ENCODE measurements around the gene AGAP9.
"Not testable (repeated sequence)": the region's sequence is repeated elsewhere in the genome, so short reads cannot be mapped to it uniquely, and the experiment has no call there.

The AGAP9 gene

GRCh38 chr10:47485943-47486342, 37.5 kb downstream of the AGAP9 start:
- DNase-seq (ENCODE audit: low read depth in 2 of 2), result not testable (repeated sequence)

DNA sequence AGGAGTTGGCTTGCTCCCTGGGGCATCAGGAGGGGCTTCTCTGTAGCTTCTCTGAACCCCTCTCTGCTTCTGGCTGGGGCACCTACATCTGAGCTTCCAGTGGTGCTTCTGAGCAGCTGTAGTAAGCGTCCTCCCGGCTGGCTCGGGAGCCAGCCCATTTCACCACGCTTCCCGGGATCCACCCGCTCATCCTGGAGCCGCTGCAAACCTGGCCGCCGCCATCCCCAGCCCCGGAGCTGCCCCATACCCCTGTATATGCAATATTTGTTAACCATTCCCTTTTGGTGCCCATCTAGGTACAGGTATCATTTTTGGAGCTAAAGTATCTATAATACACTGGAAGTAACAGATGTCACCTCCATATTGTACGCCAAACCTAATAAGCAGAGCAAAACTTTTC, 38.7 kb downstream of the AGAP9 start:
- DNase-seq (ENCODE audit: low read depth in 2 of 2), result not testable (repeated sequence)

DNA sequence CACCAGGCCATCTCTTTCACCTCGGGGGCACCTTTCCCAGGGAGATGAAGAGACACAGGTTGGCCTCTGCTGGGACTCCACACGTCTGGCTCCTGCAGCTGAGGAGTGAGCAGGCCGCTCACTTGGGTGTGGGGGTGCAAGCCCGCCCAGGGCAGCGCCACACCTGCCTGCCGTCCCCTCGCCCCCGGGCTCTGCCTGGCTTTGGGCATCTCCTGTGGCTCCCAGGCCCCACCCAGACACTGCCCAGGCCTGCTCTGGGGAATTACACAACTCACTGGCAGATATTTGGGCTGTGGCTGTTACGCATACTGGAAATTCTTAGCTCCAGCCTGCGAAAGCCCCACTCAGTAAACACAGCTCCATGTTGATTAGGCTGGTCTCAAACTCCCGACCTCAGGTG, 39.5 kb downstream of the AGAP9 start, which contains the start of gene ANXA8:
ANXA8 (minus strand) TSS at position 193 of the 400 bp plus-strand sequence; CDS start at position 11, 182 bp downstream.
- DNase-seq (ENCODE audit: low read depth in 2 of 2), result not testable (repeated sequence)

- DNase-seq (ENCODE audit: low read depth in 2 of 2), result not testable (repeated sequence)
Measured at GRCh38 chr10:47482367-47482766, 41.1 kb downstream of the AGAP9 start.

DNA sequence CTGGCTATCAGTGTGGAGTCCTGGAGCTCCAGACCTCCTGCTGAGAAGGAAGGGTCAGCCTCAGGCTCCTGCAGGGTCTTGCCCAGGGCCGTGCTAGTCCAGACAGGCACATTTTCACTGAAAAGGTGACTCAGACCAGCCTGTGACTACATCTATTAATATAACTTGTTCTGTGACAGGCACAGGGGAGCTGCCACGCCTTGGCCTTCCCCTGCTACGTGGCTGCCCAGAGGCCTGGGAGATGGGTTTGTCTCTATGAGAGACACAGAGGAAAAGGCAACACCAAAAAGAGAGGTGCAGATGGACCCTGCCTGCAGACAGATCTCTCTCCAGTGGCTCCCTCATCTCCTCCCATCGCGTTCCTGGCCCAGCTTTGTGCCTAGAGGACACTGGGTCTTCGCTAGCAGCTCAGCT, 41.7 kb downstream of the AGAP9 start:
- DNase-seq (ENCODE audit: low read depth in 2 of 2), result not testable (repeated sequence)

DNA sequence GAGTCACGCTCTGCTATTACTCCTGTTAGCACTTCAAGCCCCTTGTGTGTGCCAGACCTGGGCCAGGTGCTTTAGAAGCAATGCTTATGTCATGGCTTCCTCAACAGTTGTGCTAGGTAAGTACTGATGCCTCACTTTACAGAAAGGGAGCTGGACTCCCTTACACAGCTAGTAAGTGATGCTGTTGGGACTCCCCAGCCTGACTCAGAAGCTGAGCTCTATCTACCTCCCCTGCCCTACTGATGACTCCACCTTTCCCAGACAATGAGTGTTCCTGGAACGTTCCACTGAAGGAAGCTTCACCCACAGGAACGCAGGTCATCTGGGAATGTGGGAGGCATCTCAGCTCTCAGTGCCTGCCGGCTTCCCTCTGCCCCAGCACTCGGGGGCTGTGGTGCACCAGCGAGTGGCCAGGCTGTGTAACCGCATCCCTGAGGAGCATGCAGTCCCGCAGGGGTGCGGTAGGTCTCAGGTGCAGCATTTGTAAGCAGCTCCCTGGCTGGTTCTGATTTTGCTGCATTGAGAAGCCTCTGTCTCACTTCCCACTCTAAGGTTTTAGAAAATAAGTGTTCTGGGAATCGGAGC, 42.2 kb downstream of the AGAP9 start:
- DNase-seq (ENCODE audit: low read depth in 2 of 2), result not testable (repeated sequence)

- not testable (repeated sequence) for DNase-seq (ENCODE audit: low read depth in 2 of 2)
Measured at GRCh38 chr10:47480133-47480532, 43.3 kb downstream of the AGAP9 start.

DNA sequence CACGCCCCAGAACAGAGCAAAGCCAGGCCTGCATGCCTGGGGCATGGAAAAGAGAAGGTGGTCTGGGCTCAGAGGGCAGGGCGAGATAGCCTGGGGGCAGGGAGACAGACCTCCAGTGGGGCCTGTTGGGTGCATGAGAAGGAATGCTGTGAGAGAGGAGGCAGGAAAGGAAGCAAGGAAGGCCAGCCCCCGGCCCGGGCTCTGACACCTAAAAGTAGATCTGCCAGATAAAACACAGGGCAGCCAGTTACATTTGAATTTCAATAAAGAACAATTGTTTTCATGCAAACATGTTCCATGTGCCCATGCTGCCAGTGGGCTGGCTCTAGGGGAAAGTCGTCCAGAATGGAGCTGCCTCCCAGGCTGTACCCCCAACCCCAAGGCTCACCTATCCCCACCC, 45.3 kb downstream of the AGAP9 start:
- not testable (repeated sequence) for DNase-seq (ENCODE audit: low read depth in 2 of 2)

- DNase-seq (ENCODE audit: low read depth in 2 of 2), result not testable (repeated sequence)
Measured at GRCh38 chr10:47477078-47477477, 46.4 kb downstream of the AGAP9 start.

- DNase-seq (ENCODE audit: low read depth in 2 of 2), result not testable (repeated sequence)
Measured at GRCh38 chr10:47475101-47475500, 48.3 kb downstream of the AGAP9 start.

DNA sequence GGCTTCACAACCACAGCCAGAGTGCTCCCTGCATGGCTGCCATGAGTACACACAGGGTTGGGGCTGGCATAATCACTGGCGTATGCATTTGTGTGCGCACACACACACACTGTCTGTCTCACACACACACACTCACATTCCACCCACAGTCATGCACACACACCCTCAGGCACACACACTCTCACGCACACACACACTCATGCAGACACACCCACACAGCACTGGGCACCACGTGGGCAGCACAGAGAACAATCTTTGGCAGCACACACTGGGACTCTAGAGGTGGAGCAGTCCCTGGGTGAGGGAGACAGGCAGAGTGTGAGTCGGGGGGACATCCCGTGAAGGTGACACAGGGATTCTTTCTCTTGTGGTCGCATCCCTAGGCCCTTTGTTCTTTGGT, 49.9 kb downstream of the AGAP9 start:
- DNase-seq (ENCODE audit: low read depth in 2 of 2), result not testable (repeated sequence)

GRCh38 chr10:47472647-47473046, 50.8 kb downstream of the AGAP9 start:
- DNase-seq (ENCODE audit: low read depth in 2 of 2), result not testable (repeated sequence)

DNA sequence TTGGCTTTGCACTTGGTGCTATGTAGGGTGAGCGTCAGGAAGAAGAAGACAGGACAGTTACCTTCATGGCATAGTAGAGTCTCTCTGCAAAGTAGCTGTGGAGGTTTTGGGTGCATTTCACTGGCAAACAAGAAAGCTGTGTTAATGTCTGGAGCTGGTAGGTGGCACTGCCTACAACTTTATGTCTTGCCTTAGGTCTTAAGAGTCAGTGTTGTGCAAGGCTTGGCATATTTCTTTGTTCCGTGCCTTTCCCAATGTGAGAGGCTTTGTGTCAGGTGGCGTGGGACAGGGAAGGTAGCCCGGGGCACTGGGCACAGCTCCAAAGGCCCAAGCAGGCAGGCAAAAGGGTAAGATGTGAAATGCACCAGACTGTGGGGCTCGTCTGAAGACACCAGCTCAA, 51.4 kb downstream of the AGAP9 start:
- DNase-seq (ENCODE audit: low read depth in 2 of 2), result not testable (repeated sequence)

- DNase-seq (ENCODE audit: low read depth in 2 of 2), result not testable (repeated sequence)
Measured at GRCh38 chr10:47468731-47469528, 54.5 kb downstream of the AGAP9 start.

DNA sequence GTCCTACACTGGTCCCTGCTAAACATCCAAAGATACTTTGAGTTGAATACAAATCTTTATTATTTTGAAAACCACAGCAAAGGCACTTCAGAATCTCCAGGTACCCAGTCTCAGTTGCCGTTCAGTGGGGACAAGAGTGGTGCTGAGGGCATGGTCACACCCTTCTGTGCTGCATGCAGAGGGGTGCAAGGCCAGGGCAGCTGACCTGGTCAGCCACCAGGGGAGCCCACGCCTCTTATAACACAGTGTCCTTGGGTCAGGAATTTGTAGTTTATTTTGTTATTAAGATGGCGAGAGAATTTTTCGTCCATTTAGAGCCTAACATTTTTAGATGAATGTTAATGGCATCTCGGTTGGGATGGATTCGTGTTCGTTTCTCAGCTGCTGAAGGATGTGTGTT, 55.5 kb downstream of the AGAP9 start:
- not testable (repeated sequence) for DNase-seq (ENCODE audit: low read depth in 2 of 2)

GRCh38 chr10:47467458-47467857, 56.0 kb downstream of the AGAP9 start:
- DNase-seq (ENCODE audit: low read depth in 2 of 2), result not testable (repeated sequence)

GRCh38 chr10:47465216-47465917, 58.1 kb downstream of the AGAP9 start:
- DNase-seq (ENCODE audit: low read depth in 2 of 2), result not testable (repeated sequence)

DNA sequence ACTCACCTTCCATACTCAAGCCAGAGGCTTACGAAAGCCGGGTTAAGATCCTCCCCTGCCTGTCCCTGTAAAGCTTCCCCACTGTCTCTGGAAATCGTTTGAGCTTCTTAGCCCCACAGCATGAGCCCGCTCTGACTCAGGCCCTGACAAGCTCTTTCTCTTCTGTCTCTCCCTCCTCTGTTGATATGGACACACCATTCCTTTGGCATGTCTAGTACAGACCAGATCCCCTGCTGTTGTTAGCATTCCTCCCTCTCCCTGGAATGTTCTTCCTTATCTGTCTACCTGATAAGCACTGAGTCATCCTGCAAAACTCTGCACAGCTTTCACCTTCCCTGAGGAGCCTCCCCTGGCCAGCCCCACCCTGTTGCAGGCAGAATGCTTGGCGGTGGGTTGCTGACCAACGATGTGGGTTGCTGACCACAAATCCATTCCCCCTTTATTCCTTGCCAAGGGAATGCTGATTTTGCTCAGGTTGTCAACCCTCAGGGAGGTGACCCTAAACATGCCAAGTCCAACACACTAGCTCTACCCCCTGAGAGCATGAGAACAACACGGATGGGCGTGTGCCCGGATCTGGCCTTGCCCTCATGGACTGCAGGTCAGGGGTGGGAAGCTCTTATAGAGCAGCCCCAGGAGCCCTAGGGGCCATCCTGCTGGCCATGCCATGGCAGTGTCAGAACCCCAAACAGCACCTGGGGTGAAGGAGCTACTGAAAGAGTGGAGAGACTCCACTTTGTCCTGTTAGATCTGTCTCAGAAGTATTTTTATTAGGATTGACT, 60.7 kb downstream of the AGAP9 start:
- DNase-seq (ENCODE audit: low read depth in 2 of 2), result not testable (repeated sequence)

DNA sequence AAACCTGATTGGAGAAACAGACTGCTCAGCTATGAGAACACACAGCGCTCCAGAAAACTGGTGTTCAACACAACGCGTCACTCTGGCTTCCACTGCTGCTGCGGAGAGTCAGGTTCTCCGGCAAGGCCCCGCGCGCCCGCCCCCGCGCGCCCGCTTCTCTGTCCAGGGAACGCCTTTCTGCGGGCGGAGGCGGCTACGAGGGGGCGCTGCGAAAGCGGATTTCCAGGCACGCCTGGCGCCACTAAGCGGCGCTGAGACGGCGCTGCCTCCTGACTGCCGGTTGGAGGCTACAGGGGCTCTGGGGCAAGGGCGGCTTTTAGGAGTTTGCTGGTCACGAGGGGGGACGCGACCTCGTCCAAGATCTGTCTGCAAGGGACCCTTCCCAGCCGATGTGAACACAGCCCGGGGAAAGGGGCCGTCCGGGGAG, 62.2 kb downstream of the AGAP9 start:
- DNase-seq (ENCODE audit: low read depth in 2 of 2), result not testable (repeated sequence)

DNA sequence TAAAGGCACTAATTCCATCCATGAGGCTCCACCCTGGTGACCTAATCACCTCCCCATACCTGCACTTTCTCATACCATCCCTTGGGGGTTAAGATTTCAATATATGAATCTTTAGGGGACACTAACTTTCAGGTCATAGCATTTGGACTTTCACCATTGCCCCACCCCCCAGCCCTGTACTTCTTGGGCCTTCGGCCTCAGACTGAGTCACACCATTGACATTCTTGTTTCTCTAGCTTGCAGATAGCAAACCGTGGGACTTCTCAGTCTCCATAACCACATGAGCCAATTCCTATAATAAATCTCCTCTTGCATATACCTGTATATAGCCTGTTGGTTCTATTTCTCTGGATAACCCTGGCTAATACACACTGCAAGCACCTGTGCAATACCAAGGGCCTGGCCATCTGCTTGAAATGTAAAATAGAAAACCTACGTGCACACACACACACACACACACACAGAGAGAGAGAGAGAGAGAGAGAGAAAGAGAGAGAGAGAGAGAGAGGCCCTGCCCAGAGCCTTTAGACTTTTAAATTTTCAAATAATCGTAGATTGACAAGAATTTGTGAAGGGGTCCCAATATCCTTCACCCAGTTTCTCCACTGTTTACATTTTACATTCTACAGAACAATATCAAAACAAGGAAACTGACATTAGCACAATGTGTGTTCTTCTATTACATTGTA, 64.8 kb downstream of the AGAP9 start:
- DNase-seq (ENCODE audit: low read depth in 2 of 2), result no peak

DNA sequence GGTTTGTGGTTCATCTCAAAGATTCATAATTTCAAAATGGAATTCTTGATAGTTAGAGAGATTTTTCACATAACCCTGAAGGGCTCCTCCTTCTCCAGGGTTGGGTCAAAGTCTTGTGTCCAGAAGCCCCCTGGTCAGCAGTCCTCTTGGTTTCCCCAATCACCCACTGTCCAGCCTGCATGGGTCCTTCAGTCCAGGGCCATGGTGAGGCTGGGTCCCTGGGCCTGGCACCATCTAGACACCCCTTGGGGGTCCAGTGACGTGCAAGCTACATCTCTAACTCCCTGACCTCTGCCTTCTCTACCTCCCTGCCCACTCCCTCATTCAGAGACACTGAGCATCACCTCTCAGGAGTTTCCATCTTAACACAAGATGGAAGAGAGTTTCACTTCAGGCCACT, 65.6 kb downstream of the AGAP9 start:
- DNase-seq (ENCODE audit: low read depth in 2 of 2), result no peak

Data from stimulated activated CD4-positive, alpha-beta T cell treated with anti-CD3 and anti-CD28 coated beads, Interleukin-15, amount 100 ng/mL, for 48 hours (primary cell).